Fibroblast of peridontal ligament (primary cell): Measurements from ENCODE around the gene HYAL2.

Experiments
- DNase-seq: peaks from one replicate; pipeline ENCODE4 v3.0.0-alpha.2; 2010; ENCODE audit errors: extremely low read depth

HYAL2 gene

GRCh38 chr3:50330330-50330729, 7.8 kb upstream of the HYAL2 start:
- DNase-seq: no peak

- peak; percentile 93 for DNase-seq
Observed at GRCh38 chr3:50327943-50328691, 5.6 kb upstream of the HYAL2 start, which contains the start of gene TUSC2. TUSC2 (minus strand) TSS chr3:50328223; CDS start chr3:50328099, 124 bp downstream.

DNA sequence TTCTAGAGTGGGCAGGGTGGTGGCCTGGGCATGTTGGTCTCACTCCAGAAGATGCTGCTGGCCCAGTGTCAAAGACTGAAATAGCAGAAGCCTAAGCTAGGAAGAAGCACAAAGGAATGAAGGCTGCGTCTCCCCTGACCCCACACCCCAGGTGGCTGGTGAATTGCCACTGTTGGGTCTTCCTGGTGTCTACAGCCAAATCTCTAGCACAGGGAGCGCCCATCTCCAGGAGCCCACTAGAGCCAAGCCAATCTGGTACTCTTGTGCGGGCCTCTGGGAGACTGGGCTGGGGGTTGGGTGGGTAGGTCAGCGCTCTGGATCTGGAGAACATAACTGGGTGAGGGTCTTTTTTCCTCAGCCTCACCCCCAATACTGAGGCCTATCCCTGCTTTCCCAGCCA, 4.6 kb upstream of the HYAL2 start:
- DNase-seq: no peak

GRCh38 chr3:50326182-50326541, 3.6 kb upstream of the HYAL2 start:
- DNase-seq: no peak

GRCh38 chr3:50325497-50326181, 3.1 kb upstream of the HYAL2 start:
- DNase-seq: no peak

DNA sequence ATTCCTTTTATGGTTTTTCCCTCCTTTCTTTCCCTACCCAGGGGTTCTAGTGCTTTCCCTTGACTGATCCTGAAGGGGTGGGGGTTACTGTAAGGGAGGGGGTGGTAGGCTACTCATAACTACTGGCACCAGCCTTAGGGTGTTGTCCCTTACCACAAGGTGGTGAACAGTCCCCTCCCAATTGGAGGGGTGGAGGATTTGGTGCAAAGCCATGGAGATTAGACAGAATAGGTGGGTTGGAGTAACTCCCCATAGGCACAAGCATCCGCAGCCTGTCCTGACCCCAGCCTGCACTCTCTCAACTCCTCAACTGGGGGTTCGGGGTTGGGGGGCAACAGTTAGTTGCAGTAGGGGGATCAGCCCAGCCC, 2.6 kb upstream of the HYAL2 start:
- no peak for DNase-seq

GRCh38 chr3:50324351-50325112, 2.0 kb upstream of the HYAL2 start:
- DNase-seq: peak; percentile 60

DNA sequence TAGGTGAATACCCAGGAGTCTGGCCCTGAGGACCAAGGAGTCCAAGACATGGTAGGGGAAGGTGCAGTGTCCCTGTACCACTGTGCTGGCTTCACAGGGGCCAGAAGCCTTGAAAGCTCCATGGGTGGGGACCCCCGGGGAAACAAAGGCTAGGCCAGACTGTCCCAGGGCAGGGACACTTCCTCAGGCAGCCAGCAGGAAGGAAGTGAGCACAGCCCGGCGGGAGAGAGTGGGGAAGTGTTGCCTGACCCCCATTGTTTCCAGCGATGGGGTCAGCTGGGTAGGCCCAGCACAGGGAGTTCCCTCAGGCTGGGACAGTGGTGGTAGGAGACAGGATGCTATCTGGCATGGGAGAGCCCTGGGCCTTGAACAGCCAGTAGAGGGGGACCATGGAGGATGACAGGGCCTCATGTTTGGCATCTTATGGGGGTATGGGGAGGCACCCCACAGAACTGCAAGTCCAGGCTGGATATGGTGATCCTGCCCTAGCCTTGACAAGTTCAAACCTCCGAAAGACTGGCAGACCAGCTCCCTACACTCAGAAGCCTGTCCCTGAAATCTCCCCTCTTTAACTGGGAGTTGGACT, 1.2 kb upstream of the HYAL2 start:
- DNase-seq: no peak

DNA sequence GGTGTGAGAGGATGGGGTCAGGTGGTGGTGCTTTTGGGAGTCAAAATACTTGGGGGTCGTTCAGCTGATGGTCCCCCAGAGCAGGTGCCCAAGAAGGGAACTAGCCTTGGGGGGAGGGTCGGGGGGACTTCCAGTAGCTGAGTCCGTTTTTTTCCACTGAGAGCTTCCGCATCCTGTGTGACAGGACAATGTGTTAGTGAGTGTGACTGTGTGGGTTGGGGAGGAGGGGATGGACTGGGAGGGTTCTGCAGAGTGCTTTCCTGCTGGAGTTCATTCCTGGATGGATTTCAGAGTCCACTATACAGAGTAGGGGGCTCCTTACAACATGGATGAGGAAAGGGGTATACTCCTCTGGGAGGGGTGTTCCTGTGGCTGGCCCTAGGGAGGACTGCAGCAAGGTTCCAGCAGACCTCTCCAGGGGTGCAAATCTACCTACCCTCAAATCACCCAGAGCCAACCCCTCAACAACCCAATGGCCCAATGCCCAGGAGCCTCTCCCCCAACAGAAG, 601 bp upstream of the HYAL2 start:
- no peak for DNase-seq

- DNase-seq: no peak
Observed at GRCh38 chr3:50322115-50322385, 495 bp downstream of the HYAL2 start.

DNA sequence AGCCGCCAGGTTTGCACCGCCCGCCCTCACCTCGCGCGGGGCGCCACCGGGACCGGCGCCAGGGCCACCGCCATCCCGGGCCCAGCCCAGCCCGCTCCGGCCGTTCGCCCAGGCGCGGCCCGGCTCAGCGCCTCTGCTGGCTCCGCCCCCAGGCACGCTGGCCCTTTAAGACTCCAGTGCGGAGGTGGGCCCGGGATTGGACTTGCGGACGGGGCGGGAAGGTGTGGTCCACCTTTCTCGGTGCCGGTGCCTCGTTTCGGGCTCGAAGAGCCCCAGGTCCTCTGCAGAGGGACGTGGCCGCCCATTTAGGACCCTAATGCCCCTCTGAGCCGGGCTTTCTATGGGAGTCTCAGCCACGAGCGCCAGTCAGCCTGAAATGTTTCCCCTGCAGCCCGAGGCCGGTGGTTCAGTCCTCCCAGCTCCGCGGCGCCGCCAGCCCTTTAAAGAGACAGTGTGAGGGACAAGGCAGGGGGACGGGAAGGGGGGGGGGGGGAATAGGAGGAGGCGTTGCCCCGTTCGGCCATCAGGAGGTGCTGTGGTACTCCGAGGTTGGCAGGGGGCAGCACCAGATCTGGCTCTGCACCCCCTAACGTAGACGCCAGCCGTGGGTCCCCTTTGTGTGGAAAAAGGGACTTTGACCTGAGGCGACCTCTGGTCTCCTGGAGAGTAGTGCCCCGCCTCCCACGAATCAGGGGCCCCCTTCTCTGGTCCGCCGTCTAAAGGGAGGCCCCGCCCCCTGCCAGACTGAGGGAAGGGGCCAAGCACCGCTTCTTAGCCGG, 1.0 kb downstream of the HYAL2 start:
- DNase-seq: peak; percentile 78

DNA sequence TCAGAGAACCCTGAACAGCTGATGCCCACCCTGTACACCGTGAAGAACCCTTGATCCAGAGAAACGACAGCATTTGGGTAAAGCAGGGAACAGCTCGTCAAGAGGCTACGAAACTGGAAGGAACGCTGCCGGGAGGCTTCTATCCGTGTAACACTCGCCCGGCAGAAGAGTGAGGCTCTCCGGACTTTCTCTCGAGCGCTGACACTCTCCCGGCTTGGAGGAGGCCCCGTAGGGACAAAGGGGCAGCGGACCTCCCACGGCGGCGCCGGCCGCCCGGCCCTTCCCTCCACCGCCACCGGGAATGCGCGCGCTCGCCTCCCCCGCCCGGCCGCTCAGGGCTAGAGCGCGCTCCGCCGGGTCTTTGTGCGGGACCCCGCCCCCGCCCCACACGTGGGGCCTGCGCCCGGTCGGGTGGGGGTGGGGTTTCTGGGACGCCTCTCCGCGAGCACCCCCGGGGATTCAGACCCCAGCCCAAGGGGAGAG, 1.7 kb downstream of the HYAL2 start:
- DNase-seq: peak; percentile 40

DNA sequence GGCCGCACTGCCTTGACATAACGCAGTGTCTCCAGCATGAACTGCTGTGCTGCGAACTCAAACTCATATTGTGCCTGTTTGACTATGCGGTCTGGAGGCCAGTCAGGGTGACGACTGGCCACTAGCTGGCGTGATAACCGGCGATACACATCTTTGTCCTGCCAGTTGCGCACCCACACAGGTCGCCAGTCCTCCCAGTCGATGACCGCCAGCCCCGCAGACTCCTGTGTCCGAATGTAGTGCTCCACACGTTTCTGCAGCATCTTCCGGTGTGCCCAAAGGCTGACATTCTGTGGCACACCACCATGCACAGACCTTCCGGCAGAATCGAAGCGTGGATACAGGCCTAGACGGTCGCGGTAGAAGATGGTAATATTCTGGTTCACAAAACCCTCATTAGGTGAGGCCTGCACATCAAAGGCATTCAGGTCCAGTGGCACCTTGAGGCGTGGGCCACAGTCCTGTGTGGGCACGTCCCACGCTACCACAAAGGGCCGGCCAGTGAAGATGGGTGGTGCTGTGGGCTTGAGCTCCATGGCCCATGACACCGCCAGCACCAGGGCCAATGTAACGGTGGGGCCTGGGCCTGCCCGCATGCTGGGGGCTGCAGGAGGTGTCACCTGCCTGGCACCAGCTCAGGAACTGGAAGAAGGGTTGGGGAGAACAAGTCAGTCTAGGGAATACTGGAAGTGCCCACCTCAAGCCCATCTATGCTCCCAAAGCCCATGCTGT, 2.5 kb downstream of the HYAL2 start:
- DNase-seq: no peak

GRCh38 chr3:50319181-50319893, 3.2 kb downstream of the HYAL2 start:
- DNase-seq: no peak

- no peak for DNase-seq
Observed at GRCh38 chr3:50318615-50319014, 3.9 kb downstream of the HYAL2 start.

DNA sequence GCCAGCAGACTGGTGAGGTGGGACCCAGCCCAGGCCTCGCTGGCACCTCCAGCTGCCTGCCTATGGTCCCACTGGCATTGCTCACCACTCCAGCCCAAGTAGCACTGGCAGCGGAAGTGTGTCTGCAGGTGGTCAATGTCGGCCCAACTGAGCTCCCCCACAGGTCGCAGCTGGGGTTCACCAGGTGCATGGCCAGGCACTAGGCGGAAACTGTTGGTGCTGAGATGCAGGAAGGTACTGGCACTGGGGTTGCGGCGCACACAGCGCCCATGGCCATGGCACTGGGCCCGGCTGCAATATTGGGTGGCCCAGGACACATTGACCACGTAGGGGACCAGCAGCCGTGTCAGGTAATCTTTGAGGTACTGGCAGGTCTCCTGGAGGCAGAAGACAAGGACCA, 4.4 kb downstream of the HYAL2 start:
- no peak for DNase-seq

DNA sequence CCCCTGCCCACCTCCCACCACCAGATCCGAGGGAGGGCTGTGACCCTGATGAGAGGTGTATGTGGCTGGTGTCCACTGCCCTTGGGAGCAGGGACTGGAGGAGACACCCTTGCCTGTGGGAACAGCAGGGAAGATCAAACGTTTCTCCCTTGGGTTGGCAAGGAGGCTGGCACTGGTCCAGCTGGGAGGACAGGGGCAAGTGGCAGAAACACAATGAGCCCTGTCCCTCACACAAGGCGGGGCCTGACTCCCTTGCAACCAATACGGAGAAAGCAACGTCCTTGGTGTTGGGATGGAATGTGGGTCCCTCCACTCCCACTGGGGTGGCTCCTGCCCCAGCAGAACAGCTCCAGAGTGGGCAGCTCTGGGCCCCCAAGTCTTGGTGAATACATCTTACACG, 5.2 kb downstream of the HYAL2 start:
- DNase-seq: no peak

DNA sequence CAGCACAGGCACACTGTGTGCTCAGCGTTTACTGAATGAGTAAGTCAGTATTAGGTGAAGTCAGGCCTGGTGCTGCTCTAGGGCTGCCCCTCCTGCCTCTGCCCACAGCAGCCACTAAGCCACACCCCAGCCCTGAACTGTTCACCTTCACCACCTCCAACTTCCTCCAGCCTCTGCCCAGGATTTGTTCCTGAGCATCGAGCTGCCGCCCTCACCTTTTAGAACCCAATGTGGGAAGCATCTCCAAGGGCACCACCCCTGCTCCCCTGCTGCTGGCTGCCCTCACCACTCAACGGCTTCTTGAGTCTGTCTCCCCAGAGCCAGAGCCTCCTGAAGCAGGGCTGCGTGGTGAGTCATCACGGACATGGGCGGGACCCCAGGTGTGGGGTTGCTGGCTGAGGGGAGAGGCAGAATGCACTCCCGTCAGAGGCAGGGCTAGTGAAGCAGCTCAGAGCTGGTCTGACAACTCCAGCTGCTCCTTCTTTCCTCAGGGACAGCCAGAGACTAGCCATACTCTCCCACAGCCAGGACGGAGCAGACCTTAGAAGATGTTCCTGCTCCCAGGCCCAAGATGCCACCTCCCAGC, 5.8 kb downstream of the HYAL2 start:
- DNase-seq: no peak

DNA sequence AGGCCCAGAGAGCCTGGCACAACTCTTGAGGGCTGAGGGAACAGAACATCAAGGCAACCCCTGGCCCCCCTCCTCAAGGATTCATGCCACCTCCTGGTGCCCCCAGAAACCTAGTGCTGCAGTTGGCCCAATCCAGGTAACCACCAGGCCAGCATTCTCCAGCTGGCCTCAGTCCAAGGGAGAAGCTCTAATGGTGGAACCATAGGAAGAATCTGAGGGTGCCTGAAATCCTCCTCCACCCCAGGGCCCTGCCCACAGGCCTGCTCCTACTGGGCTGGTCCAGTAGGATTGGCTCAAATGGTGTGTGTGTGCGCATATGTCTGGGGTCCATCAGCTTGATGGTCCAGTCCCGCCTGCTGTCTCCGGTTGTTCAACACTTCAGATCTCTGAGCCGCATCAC, 7.7 kb downstream of the HYAL2 start:
- no peak for DNase-seq

DNA sequence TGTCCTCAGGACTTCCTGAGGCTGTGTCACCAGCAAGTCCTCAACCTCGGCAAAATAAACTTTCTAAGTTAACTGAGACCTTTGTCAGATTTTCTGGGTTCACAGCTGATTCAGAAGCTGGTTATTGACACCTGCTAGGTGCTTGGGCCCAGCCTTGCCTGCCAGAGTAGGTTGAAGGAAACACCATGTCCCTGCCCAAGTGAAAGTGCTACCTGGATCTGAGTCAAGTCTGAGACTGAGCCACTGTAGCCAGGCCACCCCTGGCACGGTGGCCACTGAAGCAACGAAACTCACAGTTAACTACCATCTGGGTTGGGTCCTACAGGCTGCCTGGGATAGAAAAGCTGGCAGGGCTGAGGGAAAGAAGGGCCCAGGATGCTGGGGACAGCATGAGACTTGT, 8.2 kb downstream of the HYAL2 start:
- no peak for DNase-seq
